Urothelium cell line (cell line): Measurements from ENCODE around the gene KLHL24.
"Not testable (repeated sequence)": the region's sequence is repeated elsewhere in the genome, so short reads cannot be mapped to it uniquely, and the experiment has no call there.

ENCODE experiments used
- DNase-seq: peaks from one replicate; pipeline ENCODE4 v3.0.0; 2011; ENCODE audit warnings: low spot score, mixed read lengths
- FAIRE-seq: peaks from 2 replicates; lab custom pipeline; 2011; peaks lifted over from hg19 to GRCh38; lab: Jason Lieb, UNC

Gene KLHL24

GRCh38 chr3:183690402-183690995 lies 55.1 kb downstream of the KLHL24 start:
- FAIRE-seq (no peak), DNase-seq (no peak)

GRCh38 chr3:183692436-183692835 lies 57.0 kb downstream of the KLHL24 start:
- FAIRE-seq, result no peak

GRCh38 chr3:183695569-183696364 lies 60.3 kb downstream of the KLHL24 start:
- DNase-seq (no peak), FAIRE-seq (no peak)

More at GRCh38 chr3:183692436-183692835, 57.0 kb downstream of the KLHL24 start:
- no peak for DNase-seq

DNA sequence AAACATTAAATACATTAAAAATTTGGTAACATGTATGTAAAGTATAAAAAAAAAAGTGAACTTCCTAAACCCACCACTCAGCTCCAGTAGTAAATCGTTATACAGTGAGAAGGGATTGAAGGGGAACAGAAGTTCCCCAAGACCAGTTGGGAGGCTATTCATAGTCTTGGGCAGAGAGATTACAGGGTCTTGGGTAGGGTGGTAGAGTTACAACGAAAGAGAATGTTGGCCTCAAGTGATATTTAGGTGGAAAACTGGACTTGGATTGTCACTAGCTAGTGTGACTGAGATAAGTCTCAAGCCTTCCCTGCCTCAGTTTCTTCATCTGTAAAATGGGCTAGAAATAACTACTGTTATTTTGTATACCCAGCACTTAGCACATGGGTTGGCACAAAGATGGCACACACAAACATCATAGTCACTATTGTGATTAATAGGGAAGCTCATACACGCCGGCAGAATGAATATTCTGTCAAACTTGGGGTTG lies 61.7 kb downstream of the KLHL24 start:
- FAIRE-seq (no peak), DNase-seq (no peak)

- FAIRE-seq (no peak), DNase-seq (peak; percentile 97)
Observed at GRCh38 chr3:183697610-183698317, 62.3 kb downstream of the KLHL24 start, which contains the start of gene YEATS2. Gene YEATS2 (plus strand): TSS chr3:183697797. CDS start chr3:183715163, 17,366 bp downstream.

DNA sequence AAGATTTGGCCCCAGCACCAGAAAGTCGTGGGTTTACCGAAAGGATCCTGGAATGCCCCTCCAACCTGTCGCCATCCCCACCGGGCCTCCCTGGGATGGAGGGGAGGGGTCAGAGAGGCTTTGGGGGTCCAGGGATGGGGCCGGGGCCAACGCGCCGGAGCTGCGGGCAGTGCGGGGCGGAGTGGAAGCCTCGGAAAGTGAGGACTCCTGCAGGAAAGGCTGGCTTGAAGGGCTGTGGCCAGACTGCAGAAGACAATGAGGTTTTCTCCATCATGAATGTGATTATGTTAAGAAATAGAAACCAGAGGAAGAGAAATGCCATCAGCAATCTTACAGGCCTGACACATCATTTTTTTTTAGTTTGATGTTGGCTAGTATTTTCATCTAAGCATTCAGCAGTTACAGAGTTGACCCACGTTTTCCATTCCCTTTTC lies 62.9 kb downstream of the KLHL24 start:
- DNase-seq (peak; percentile 47), FAIRE-seq (no peak)

- peak; percentile 16 for DNase-seq
- FAIRE-seq, result no peak
Observed at GRCh38 chr3:183698756-183699155, 63.3 kb downstream of the KLHL24 start.

GRCh38 chr3:183699238-183699947 lies 64.0 kb downstream of the KLHL24 start:
- no peak for DNase-seq

DNA sequence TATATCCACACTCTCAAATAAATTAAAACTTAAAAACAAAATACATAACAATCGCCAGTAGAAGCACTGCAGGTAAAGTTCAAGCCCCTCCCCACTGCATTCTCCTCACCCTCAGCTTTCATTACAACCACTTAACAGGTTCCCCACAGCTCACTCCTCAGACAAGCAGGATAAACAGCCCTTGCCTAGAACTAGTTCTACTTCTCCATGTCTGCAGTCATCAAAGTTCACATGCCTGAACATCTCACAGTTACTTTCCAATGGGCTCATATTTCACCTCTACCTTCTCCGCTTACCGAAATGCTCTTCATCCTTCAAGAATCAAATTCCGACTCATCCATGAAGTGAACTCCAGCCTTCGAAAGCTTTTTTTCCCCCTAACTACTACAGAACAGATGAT lies 66.3 kb downstream of the KLHL24 start:
- no peak for FAIRE-seq
- no peak for DNase-seq

More at GRCh38 chr3:183699238-183699947, 64.0 kb downstream of the KLHL24 start:
- no peak for FAIRE-seq

GRCh38 chr3:183703892-183704291 lies 68.5 kb downstream of the KLHL24 start:
- not testable (repeated sequence) for DNase-seq, FAIRE-seq

GRCh38 chr3:183710231-183710630 lies 74.8 kb downstream of the KLHL24 start:
- FAIRE-seq (no peak), DNase-seq (no peak)

GRCh38 chr3:183711516-183711915 lies 76.1 kb downstream of the KLHL24 start:
- DNase-seq (no peak), FAIRE-seq (no peak)

GRCh38 chr3:183714622-183715021 lies 79.2 kb downstream of the KLHL24 start:
- no peak for DNase-seq

GRCh38 chr3:183718012-183718411 lies 82.6 kb downstream of the KLHL24 start:
- DNase-seq (no peak), FAIRE-seq (no peak)

More at GRCh38 chr3:183714622-183715021, 79.2 kb downstream of the KLHL24 start:
- no peak for FAIRE-seq

DNA sequence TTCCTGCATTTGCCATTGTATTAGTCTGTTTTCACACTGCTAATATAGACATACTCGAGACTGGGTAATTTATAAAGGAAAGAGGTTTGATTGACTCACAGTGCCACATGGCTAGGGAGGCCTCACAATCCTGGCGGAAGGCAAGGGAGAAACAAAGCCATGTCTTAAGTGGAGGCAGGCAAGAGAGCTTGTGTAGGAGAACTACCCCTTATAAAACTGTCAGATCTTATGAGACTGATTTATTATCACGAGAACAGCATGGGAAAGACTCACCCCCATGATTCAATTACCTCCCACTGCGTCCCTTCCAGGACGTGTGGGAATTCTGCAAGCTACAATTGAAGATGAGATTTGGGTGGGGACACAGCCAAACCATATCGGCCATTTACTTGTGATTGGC lies 90.0 kb downstream of the KLHL24 start:
- DNase-seq (no peak), FAIRE-seq (no peak)

- FAIRE-seq, result peak; percentile 5
- DNase-seq, result no peak
Observed at GRCh38 chr3:183728204-183728603, 92.8 kb downstream of the KLHL24 start.

GRCh38 chr3:183730361-183730760 lies 94.9 kb downstream of the KLHL24 start:
- no peak for DNase-seq
- FAIRE-seq, result no peak

DNA sequence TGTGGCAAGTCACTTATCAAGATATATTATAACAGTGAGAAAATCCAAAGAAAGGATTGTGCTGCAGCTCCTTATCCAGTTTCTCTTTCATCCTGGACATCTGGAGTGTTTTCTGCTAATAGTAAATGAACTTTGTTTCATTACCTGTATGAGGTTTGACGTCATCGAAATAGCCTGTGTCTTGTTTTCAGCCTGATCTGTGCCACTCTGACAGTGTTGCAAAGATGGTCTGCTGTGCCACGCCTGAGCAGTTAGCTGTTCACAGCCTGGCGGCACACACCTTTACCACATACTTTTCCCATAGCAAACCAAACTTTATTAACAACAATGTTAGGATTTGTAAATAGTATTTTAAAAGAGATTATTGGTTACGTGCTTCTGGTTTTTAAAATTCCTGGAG lies 96.2 kb downstream of the KLHL24 start:
- DNase-seq (no peak), FAIRE-seq (no peak)

DNA sequence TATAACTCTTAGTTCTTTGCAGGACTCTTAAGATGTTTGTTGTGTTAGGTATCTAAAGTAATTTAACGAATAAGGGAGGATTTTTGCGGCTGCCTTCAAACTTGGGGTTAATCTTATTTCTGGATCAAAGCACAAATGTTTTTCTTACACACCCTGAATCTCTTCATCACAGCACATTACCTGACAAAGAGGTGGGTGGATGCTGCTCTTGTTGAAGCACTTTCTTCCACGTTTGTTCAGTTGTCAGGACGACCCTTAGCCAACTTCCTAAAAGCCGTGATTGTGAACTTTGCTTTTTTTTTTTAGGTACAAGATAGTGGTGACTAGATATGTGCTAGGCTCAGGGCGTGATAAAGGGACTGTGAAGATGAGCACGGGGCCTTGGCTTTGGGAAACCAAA lies 98.1 kb downstream of the KLHL24 start:
- DNase-seq (no peak), FAIRE-seq (no peak)
